ENCODE data around the gene CCNY. TPM values are rescaled to one million over a fixed set of nuclear protein-coding genes. Genes with fewer than 3 reads are reported as not detected.

Gene CCNY
- total and polyA plus RNA-seq, 2 of the 13 experiments (the other 11 are each of a cell fraction or from before 2014, with no cell fraction given) = 48.2 to 54.7 TPM

DNA sequence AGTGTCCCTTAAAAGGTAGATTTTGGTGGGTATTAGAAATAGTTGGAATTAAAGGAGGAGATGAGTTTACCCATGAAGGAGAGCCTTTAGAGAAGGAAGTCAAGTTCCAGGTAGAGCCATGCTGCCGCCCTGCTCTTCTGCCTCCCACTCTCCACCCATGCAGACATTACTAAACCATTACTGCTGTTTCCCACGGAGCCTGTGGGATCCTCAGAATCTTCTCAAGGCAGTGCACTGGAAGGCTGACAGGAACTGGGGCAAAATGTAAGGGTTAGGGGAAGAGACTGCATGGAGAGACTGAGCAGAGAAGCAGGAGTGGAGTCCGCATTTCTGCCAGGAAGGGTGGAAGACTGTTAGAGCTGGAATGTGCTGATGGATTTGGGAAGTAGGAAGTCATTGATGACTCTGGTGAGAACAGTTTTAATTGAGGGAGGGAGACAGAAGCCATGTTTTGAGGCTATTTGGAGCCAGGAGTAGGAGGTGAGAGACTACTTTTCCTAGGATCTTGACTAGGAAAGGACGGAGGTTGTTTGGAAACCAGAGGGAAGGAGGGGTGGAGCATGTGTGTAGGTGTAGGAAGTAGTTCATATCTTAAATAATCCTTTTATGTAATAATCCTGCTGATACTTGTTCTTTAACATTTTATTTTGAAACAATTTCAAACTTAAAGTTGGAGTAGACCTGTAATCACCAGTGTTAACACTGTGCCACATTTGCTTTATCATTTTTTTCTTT is 109.0 kb downstream of the CCNY start:
- peaks cover 25% of the 10 kb centered on the region for H3K9me3 ChIP-seq (ENCODE audit: low read length)
- H3K27ac ChIP-seq (ENCODE audit: extremely low read length, insufficient read depth, low read length) = peak overlapping the region; percentile 12
- peaks cover 66% of the 10 kb centered on the region for H3K4me1 ChIP-seq (ENCODE audit: insufficient read depth, low read length)
- 95% methylated on average over 4 of the region's 4 CpGs for WGBS (ENCODE audit: low lambda C conversion rate)
- POLR2A ChIA-PET = no interaction called here
- intact Hi-C loops (cut with micrococcal nuclease; ENCODE audit: unreplicated experiment) = loop anchor here (5.0 kb wide), 1 partner anchor 108 kb away; the partner anchor contains the start of gene CCNY
- in situ Hi-C loops (cut with HindIII; ENCODE audit: extremely low pct_ligation_motif_present, low pct_unique_long_range_greater_than_20kb) = no loop called here
- no peaks in the 10 kb centered on the region for H3K36me3 ChIP-seq (replicated peaks in 1 of 2; ENCODE audit: control insufficient read depth in 1 of 2, insufficient read depth in 2 of 2, low read length in 2 of 2)
- no peak overlapping the region for H2AFZ ChIP-seq (ENCODE audit: low read length)
- no peak for ATAC-seq
- TF ChIP-seq, protein P1, sequence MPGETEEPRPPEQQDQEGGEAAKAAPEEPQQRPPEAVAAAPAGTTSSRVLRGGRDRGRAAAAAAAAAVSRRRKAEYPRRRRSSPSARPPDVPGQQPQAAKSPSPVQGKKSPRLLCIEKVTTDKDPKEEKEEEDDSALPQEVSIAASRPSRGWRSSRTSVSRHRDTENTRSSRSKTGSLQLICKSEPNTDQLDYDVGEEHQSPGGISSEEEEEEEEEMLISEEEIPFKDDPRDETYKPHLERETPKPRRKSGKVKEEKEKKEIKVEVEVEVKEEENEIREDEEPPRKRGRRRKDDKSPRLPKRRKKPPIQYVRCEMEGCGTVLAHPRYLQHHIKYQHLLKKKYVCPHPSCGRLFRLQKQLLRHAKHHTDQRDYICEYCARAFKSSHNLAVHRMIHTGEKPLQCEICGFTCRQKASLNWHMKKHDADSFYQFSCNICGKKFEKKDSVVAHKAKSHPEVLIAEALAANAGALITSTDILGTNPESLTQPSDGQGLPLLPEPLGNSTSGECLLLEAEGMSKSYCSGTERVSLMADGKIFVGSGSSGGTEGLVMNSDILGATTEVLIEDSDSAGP (CRISPR knock-in tag; IDR thresholded peaks at IDR 0.05; ENCODE audit: borderline replicate concordance) = no peak
- TF ChIP-seq BRF2 (CRISPR knock-in tag; IDR thresholded peaks at IDR 0.05) = no peak
- no peak for TF ChIP-seq ETV6 (CRISPR knock-in tag; conservative IDR thresholded peaks at IDR 0.05)
- TF ChIP-seq TEF (CRISPR knock-in tag; IDR thresholded peaks at IDR 0.05) = no peak
- H3K4me2 ChIP-seq (ENCODE audit: low read depth, low read length) = no peak overlapping the region
- BruUV-seq (replicated peaks) = no TSS peak
- H3K4me3 ChIP-seq (replicated peaks in 1 of 3; ENCODE audit: insufficient read depth in 1 of 3, low read depth in 2 of 3, low read length in 3 of 3) = no peak overlapping the region
- H3K27me3 ChIP-seq (ENCODE audit: control insufficient read depth in 1 of 2, insufficient read depth in 2 of 2, low read length in 2 of 2) = no peaks in the 10 kb centered on the region
- no peak for FAIRE-seq
- H4K20me1 ChIP-seq (ENCODE audit: insufficient read depth, low read length) = 0 out of 2 replicates have a peak, but pooled peaks cover 2% of the 10 kb centered on the region
- H3K9ac ChIP-seq (ENCODE audit: insufficient read depth, low read depth, low read length) = no peak overlapping the region
- no peak for DNase-seq (ENCODE audit: low spot score)
- CTCF ChIA-PET (ENCODE audit: low intra/inter-chr PET ratio, low total read pairs) = no interaction called here
- H3K79me2 ChIP-seq (ENCODE audit: insufficient read depth, low read length) = peaks cover 73% of the 10 kb centered on the region

All from HepG2 (cell line).